ENCODE data around the gene CFL2.
"Not testable (repeated sequence)": the region's sequence is repeated elsewhere in the genome, so short reads cannot be mapped to it uniquely, and the experiment has no call there.

The CFL2 gene

DNA sequence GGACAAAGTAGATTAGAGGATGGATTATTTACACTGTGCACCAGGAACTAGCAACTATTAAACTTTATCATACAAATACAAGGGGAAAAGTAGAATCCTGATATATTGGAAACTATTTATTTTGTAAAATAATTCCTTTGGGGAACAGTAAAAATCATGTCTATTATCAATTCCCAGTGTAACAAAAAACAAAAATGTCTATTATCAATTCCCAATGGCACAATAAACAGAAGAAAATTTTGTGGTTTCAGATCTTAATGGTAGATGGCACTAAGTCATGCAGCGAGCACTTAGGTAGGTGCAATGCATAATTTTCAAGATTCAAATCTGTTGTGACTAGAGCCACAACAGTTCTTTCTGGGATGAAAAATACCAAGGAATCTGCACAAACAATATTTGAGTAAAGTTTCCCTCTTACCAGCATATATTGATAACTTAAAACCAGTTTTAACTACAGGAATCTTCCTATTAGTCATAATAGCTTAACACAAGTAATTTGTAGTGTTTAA lies 13.7 kb downstream of the CFL2 start:
- Histone ChIP-seq H3K27ac (ENCODE audit: low read depth, low read length, poor library complexity, severe bottlenecking) (no peak overlapping the region), H3K9me3 (ENCODE audit: low read length) (no peaks in the 10 kb centered on the region), H3F3A (ENCODE audit: insufficient read depth, low read length) (no peaks in the 10 kb centered on the region), H3K9me2 (ENCODE audit: low read depth, low read length) (no peaks in the 10 kb centered on the region), H3K4me2 (ENCODE audit: low read length) (no peak overlapping the region), H3K36me3 (ENCODE audit: insufficient read depth, low read length) (no peaks in the 10 kb centered on the region), H3K9ac (ENCODE audit: low read length) (no peak overlapping the region), H3K4me3 (ENCODE audit: low read depth, low read length, poor library complexity, severe bottlenecking) (no peak overlapping the region), H2AFZ (ENCODE audit: low read length) (no peak overlapping the region), H3K79me2 (ENCODE audit: insufficient read depth, low read length) (no peaks in the 10 kb centered on the region), H3K27me3 (ENCODE audit: insufficient read depth, low read length) (no peaks in the 10 kb centered on the region), H4K20me1 (ENCODE audit: insufficient read depth, low read length) (no peaks in the 10 kb centered on the region), H3K4me1 (ENCODE audit: insufficient read depth, low read length, severe bottlenecking) (no peaks in the 10 kb centered on the region)
- TF ChIP-seq, protein P1, sequence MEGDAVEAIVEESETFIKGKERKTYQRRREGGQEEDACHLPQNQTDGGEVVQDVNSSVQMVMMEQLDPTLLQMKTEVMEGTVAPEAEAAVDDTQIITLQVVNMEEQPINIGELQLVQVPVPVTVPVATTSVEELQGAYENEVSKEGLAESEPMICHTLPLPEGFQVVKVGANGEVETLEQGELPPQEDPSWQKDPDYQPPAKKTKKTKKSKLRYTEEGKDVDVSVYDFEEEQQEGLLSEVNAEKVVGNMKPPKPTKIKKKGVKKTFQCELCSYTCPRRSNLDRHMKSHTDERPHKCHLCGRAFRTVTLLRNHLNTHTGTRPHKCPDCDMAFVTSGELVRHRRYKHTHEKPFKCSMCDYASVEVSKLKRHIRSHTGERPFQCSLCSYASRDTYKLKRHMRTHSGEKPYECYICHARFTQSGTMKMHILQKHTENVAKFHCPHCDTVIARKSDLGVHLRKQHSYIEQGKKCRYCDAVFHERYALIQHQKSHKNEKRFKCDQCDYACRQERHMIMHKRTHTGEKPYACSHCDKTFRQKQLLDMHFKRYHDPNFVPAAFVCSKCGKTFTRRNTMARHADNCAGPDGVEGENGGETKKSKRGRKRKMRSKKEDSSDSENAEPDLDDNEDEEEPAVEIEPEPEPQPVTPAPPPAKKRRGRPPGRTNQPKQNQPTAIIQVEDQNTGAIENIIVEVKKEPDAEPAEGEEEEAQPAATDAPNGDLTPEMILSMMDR (IDR thresholded peaks at IDR 0.05; ENCODE audit: low read length): no peak
- TF ChIP-seq EZH2 (IDR thresholded peaks at IDR 0.05; ENCODE audit: borderline replicate concordance, low read length): no peak

DNA sequence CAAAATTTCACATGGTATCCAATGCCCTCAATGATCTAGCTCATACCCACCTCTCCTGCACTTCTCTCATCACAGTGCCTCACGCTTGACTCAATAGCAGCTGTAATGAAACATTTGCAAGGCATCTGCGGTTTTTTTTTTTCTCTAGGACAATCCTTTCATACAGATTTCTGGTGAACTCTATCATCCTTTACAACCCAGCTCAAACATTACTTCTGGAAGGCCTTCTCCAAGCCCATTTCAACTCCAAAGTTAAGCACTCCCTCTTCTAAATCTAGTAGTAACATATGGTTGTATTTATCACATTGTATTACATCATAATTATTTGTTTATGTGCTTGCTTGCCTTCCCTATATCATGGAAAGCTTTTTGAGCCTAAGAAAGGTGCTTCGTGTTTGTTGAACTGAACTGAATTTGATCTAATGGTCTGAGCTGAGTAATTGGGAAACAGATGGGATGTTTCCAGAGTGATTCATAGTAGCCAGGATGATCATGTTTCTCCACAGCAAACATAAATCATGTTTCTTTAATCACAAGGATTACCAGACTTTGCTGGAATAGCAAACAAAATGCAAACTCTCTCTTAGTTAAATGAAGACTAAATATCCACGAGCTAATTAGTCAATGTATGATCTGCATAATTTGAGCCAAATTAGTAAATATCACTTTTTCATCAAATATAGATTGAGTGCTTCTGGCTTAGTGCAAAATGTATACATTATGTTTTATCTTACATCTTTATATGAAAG lies 14.3 kb downstream of the CFL2 start:
- H3K27ac ChIP-seq (ENCODE audit: low read depth, low read length, poor library complexity, severe bottlenecking): no peak overlapping the region
- no peaks in the 10 kb centered on the region for H3K9me2 ChIP-seq (ENCODE audit: low read depth, low read length)
- H3K79me2 ChIP-seq (ENCODE audit: insufficient read depth, low read length): no peaks in the 10 kb centered on the region
- H3K27me3 ChIP-seq (ENCODE audit: insufficient read depth, low read length): no peaks in the 10 kb centered on the region
- no peaks in the 10 kb centered on the region for H4K20me1 ChIP-seq (ENCODE audit: insufficient read depth, low read length)
- TF ChIP-seq EZH2 (IDR thresholded peaks at IDR 0.05; ENCODE audit: borderline replicate concordance, low read length): no peak
- TF ChIP-seq, protein P1 (IDR thresholded peaks at IDR 0.05; ENCODE audit: low read length): no peak
- no peaks in the 10 kb centered on the region for H3K36me3 ChIP-seq (ENCODE audit: insufficient read depth, low read length)
- H3K9ac ChIP-seq (ENCODE audit: low read length): no peak overlapping the region
- no peak overlapping the region for H2AFZ ChIP-seq (ENCODE audit: low read length)
- no peaks in the 10 kb centered on the region for H3F3A ChIP-seq (ENCODE audit: insufficient read depth, low read length)
- no peak overlapping the region for H3K4me3 ChIP-seq (ENCODE audit: low read depth, low read length, poor library complexity, severe bottlenecking)
- H3K4me2 ChIP-seq (ENCODE audit: low read length): no peak overlapping the region
- no peaks in the 10 kb centered on the region for H3K9me3 ChIP-seq (ENCODE audit: low read length)
- H3K4me1 ChIP-seq (ENCODE audit: insufficient read depth, low read length, severe bottlenecking): no peaks in the 10 kb centered on the region

DNA sequence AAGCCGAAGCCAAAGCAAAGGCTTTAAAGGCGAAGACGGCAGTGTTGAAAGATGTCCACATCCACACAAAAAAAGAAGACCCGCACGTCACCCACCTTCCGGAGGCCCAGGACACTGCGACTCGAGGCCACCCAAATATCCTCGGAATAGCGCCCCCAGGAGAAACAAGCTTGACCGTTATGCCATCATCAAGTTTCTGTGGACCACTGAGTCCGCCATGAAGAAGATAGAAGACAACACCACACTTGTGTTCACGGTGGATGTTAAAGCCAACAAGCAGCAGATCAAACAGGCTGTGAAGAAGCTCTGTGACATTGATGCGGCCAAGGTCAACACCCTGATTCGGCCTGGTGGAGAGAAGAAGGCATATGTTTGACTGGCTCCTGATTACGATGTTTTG lies 20.2 kb downstream of the CFL2 start:
- not testable (repeated sequence) for H3K9ac ChIP-seq (ENCODE audit: low read length); H3K36me3 ChIP-seq (ENCODE audit: insufficient read depth, low read length); H4K20me1 ChIP-seq (ENCODE audit: insufficient read depth, low read length); H3K27ac ChIP-seq (ENCODE audit: low read depth, low read length, poor library complexity, severe bottlenecking); H3K27me3 ChIP-seq (ENCODE audit: insufficient read depth, low read length); H3K4me2 ChIP-seq (ENCODE audit: low read length); H3K4me3 ChIP-seq (ENCODE audit: low read depth, low read length, poor library complexity, severe bottlenecking); H3K9me2 ChIP-seq (ENCODE audit: low read depth, low read length); H3K4me1 ChIP-seq (ENCODE audit: insufficient read depth, low read length, severe bottlenecking); H3K79me2 ChIP-seq (ENCODE audit: insufficient read depth, low read length); H2AFZ ChIP-seq (ENCODE audit: low read length); H3K9me3 ChIP-seq (ENCODE audit: low read length); H3F3A ChIP-seq (ENCODE audit: insufficient read depth, low read length)

Measured in OCI-LY1 (cell line).